Uterus (tissue), 4 donors: ENCODE results near the gene DDX49. TPM values are rescaled to one million over a fixed set of nuclear protein-coding genes. Genes with fewer than 3 reads are reported as not detected.

Source experiments
- DNase-seq, 2 donors: peaks; one replicate each; pipeline ENCODE4 v3.0.0-alpha.2; 2019 to 2020
- H3K27ac ChIP-seq, 2 donors: fragments of 200-600 bp; sonication (generic); 1 replicate in 1 of 2; 2 replicates in 1 of 2; pipeline ENCODE4 v1.5.1; 2016 to 2018
- H3K27me3 ChIP-seq, 2 donors: fragments of 200-600 bp; sonication (generic); one replicate each; pipeline ENCODE4 v1.5.1; 2018 to 2019; ENCODE audit warnings: control low read depth in 1 of 2
- H3K36me3 ChIP-seq, 2 donors: fragments of 200-600 bp; sonication (generic); one replicate each; pipeline ENCODE4 v1.5.1; 2019; ENCODE audit warnings: control low read depth in 1 of 2
- H3K4me1 ChIP-seq, 2 donors: fragments of 200-600 bp; sonication (generic); one replicate each; pipeline ENCODE4 v1.5.1; 2018 to 2019; ENCODE audit warnings: control low read depth in 1 of 2
- H3K4me3 ChIP-seq, 2 donors: fragments of 200-600 bp; sonication (generic); 1 replicate in 1 of 2; 2 replicates in 1 of 2; pipeline ENCODE4 v1.5.1; 2018 to 2019; ENCODE audit warnings: mild to moderate bottlenecking in 1 of 2
- H3K9me3 ChIP-seq, 2 donors: fragments of 200-600 bp; sonication (generic); one replicate each; pipeline ENCODE4 v1.5.1; 2019; ENCODE audit warnings: control low read depth in 1 of 2
- CTCF ChIP-seq, 4 experiments: fragments of 200-600 bp in 2 of 4; fragments of 450-650 bp in 2 of 4; sonication (generic) in 2 of 4; IDR thresholded peaks; one replicate each; pipeline ENCODE4 v1.5.1; 2016 to 2019; ENCODE audit warnings: antibody characterized with exemption in 4 of 4, mild to moderate bottlenecking in 2 of 4, moderate library complexity in 1 of 4
- POLR2A ChIP-seq, 2 donors: fragments of 450-650 bp; IDR thresholded peaks; one replicate each; pipeline ENCODE4 v1.6.1; 2016; ENCODE audit warnings: antibody characterized with exemption in 2 of 2, mild to moderate bottlenecking in 1 of 2, moderate library complexity in 1 of 2
- intact Hi-C: fragments of 100-400 bp; cut with DNase I; formaldehyde crosslinking; loops from one replicate; pipeline ENCODE4 v1.15.1; 2023; ENCODE audit warnings: low total_unique reads
- total RNA-seq, 4 donors: library from RNA; depleted of rRNA in 3 of 4; stranded (reverse); fragments of >200 nt in 3 of 4; gene quantifications; one replicate each; pipeline versions ENCODE4 v1.1.0 to v1.2.4, GENCODE V29; 2014 to 2023
- donor health status: DM: yes; HTN: yes; CAD: no.

Gene DDX49
- total RNA-seq, 4 donors from 2014 or later, result 27.7 to 40.9 (median 31.4) TPM

DNA sequence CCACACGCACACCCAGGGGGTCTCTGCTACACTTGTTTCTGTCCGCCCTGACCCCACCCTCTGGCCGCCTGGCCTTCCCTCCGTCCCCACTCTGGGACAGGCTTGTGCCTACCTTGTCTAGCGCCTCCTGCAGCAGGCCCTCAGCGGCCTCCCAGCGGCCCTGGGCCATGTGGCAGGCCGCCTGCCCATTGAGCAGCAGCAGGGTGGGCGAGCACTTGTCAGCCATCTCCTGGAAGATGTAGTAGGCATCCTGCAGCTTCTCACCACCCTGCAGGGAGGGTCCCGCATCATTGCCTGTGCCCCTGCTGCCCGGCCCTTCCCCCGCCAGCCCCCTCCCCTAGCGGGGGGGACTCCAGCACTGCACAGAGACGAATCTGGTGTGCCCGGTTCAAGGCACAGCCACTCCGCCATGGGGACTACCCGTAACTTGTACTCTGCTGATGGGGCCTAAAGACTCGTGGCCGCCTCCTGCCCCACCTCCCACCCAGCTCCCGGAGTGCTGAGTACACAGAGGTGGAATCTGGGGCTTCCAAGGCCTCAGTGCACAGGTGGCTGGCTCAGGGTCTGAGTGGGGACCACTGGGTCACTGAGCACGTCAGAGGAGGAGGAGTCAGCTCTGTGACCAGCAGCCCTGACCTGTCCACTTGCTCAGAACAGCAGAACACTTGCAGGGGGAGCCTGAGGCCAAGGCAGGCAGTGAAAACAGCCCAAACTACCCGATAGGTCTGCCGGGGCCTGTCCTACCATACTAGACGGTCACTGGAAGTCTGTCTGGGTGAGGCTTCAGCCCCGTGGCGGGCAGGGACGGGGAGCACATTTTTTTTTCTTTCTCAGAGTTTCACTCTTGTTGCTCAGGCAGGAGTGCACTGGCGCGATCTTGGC, 16.1 kb upstream of the DDX49 start:
- H3K27me3 ChIP-seq, result no peaks in the 10 kb centered on the region
- no peak overlapping the region for H3K4me3 ChIP-seq
- no peaks in the 10 kb centered on the region for H3K9me3 ChIP-seq
- no peak for DNase-seq
- H3K36me3 ChIP-seq, result no peaks in the 10 kb centered on the region
- TF ChIP-seq CTCF (IDR thresholded peaks at IDR 0.05), result no peak
- no peak for TF ChIP-seq POLR2A (IDR thresholded peaks at IDR 0.05)
- intact Hi-C loops, result no loop called here
- H3K27ac ChIP-seq, result no peak overlapping the region
- no peaks in the 10 kb centered on the region for H3K4me1 ChIP-seq

DNA sequence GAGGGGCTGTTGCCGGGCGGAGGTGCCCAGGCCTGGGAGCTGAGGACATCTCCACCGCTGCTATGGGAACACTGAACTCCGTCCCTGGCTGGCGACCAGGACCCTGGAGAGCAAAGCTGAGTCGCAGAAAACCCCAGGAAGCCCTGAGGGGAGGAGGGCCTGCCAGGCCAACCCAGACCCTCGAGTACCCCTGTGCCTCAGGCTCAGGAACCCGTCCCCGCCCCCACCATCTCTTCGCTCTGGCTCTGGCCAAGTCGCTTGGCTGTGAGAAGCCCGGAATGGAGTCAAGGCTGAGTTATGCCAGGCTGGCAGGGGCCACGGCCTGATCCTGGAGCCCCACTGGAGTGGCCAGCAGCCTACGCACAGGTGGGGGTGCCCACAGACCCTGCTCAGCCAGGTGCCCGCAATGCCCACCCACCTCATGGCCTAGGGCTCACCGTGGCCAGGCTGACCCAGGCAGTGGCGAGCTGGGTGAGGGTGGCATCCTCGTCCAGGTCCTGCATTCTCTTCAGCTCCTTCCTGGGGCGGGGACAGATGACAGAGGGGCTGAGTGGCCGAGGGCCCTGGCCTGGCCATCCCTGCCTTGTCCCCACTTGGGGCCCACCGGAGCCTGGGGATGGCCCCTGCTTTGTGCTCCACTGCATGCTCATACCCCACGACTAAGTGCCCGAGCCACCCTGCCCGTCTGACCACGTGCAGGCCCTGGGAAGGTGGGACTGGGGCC, 15.0 kb upstream of the DDX49 start:
- no peak for DNase-seq
- H3K4me1 ChIP-seq, result no peaks in the 10 kb centered on the region
- no peaks in the 10 kb centered on the region for H3K27me3 ChIP-seq
- no peaks in the 10 kb centered on the region for H3K36me3 ChIP-seq
- H3K27ac ChIP-seq, result no peak overlapping the region
- H3K4me3 ChIP-seq, result no peak overlapping the region
- no peaks in the 10 kb centered on the region for H3K9me3 ChIP-seq
- TF ChIP-seq CTCF (IDR thresholded peaks at IDR 0.05) (no peak), POLR2A (IDR thresholded peaks at IDR 0.05) (no peak)
- intact Hi-C loops, result no loop called here

DNA sequence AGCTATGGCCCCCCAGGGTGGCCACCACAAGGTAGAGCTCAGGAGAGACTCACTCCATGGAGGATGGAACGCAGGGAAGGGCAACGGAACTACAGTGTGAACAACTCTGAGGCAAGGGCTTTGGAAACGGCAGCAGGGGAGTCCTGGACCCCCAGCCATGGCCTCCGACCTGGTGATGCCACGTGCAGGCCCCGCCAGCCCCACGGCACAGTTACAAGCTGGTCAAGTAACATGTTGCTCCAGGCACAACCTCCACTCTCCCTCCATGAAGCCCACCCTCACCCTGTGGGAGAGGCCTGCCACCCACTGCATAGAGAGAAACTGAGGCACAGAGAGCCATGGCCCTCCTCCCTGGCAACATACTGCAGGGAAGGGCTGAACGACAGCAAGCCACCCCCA, 14.5 kb upstream of the DDX49 start:
- no peak for TF ChIP-seq POLR2A (IDR thresholded peaks at IDR 0.05)
- no peak for TF ChIP-seq CTCF (IDR thresholded peaks at IDR 0.05)
- Histone ChIP-seq H3K27me3 (no peaks in the 10 kb centered on the region), H3K4me1 (no peaks in the 10 kb centered on the region), H3K27ac (no peak overlapping the region), H3K9me3 (no peaks in the 10 kb centered on the region), H3K36me3 (no peaks in the 10 kb centered on the region), H3K4me3 (no peak overlapping the region)
- no peak for DNase-seq
- intact Hi-C loops, result no loop called here

DNA sequence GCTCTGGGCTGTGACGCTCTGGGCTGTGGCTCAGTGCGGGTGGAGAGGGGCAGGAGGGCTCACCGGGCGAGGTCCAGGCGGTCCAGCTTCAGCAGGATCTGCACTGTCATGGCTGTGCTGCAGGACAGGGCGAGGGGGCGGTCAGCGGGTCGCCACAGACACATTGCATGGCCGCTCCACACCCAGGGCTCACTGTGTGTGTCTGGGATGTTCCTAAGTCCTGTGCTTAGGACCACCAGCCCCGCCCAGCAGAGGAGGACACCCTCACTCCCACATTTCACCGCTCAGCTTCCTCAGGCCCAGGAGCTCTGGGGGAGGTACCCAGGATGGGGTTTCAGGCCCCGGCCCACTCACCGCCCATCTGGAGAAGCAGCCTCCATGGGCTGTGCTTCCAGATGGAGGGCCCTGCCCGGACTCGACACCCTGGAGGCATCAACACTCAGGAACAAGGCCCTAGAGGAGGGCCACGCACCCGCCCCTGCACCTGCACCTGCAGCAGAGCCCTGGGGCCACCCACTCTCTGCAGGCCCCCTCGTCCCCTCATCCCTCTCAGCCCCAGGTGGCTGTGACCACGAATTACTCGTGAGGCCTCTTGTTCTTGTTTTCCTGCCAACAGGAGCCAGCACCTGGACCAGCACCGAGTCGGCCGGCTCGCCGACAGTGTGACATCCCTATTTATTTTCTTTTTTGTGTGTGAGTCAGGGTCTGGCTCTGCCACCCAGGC, 13.8 kb upstream of the DDX49 start:
- Histone ChIP-seq H3K4me1 (no peaks in the 10 kb centered on the region), H3K36me3 (no peaks in the 10 kb centered on the region), H3K4me3 (no peak overlapping the region), H3K27ac (no peak overlapping the region), H3K9me3 (no peaks in the 10 kb centered on the region), H3K27me3 (no peaks in the 10 kb centered on the region)
- DNase-seq, result no peak
- no peak for TF ChIP-seq POLR2A (IDR thresholded peaks at IDR 0.05)
- no peak for TF ChIP-seq CTCF (IDR thresholded peaks at IDR 0.05)
- intact Hi-C loops, result no loop called here
